SK-N-SH (cell line): ENCODE measurements around the gene FAM241A. TPM values are rescaled to one million over a fixed set of nuclear protein-coding genes. Genes with fewer than 3 reads are reported as not detected.

Source experiments
- CTCF ChIA-PET: fragments of 300-600, 350-600 bp; formaldehyde crosslinking; extraction: SDS; loops from one replicate; lab custom pipeline; 2021; lab: Yijun Ruan, JAX
- POLR2A ChIA-PET: fragments of 350-600 bp; sonication (Branson Sonifier 250); formaldehyde crosslinking; extraction: SDS; loops from one replicate; lab custom pipeline; 2020; ENCODE audit warnings: antibody characterized with exemption, inconsistent platforms; lab: Yijun Ruan, JAX
- DNase-seq: peaks from one replicate; pipeline ENCODE4 v3.0.0; 2012
- H2AFZ ChIP-seq: fragments of 200-600 bp; sonication (generic); 2 replicates; pipeline ENCODE4 v1.8.1; 2016; ENCODE audit warnings: antibody characterized with exemption, mild to moderate bottlenecking, low read depth
- H3F3A ChIP-seq: fragments of 200-600 bp; sonication (generic); replicated peaks from 2 replicates; pipeline ENCODE3; 2016; ENCODE audit warnings: antibody characterized with exemption, mild to moderate bottlenecking; ENCODE audit not compliant: insufficient read depth
- H3K27ac ChIP-seq, 2 experiments: fragments of 200-500 bp in 1 of 2; fragments of 200-600 bp in 1 of 2; sonication (Bioruptor generic) in 1 of 2; sonication (generic), shearing (Covaris generic) in 1 of 2; 2 replicates each; pipeline versions ENCODE4 v1.5.1 to v1.6.1; 2014 to 2016; ENCODE audit warnings: low read depth in 2 of 2, inconsistent platforms in 1 of 2, low read length in 1 of 2, mild to moderate bottlenecking in 1 of 2, mixed read lengths in 1 of 2
- H3K27me3 ChIP-seq: fragments of 200-600 bp; sonication (generic), shearing (Covaris generic); 2 replicates; pipeline ENCODE4 v1.6.1; 2016; ENCODE audit warnings: mixed run types; ENCODE audit not compliant: insufficient read depth
- H3K36me3 ChIP-seq, 2 experiments: fragments of 200-500 bp in 1 of 2; fragments of 200-600 bp in 1 of 2; sonication (Bioruptor generic) in 1 of 2; sonication (generic) in 1 of 2; replicated peaks in 1 of 2; 2 replicates each; pipeline versions ENCODE3 to v1.5.1; 2014 to 2016; ENCODE audit warnings: low read length in 1 of 2, mild to moderate bottlenecking in 1 of 2; ENCODE audit not compliant: insufficient read depth in 2 of 2, control insufficient read depth in 1 of 2
- H3K4me1 ChIP-seq, 2 experiments: fragments of 200-500 bp in 1 of 2; fragments of 200-600 bp in 1 of 2; sonication (Bioruptor generic) in 1 of 2; sonication (generic), shearing (Covaris generic) in 1 of 2; 2 replicates each; pipeline versions ENCODE4 v1.5.1 to v1.6.1; 2014 to 2016; ENCODE audit warnings: low read depth in 1 of 2, low read length in 1 of 2, mixed run types in 1 of 2; ENCODE audit not compliant: insufficient read depth in 2 of 2, control insufficient read depth in 1 of 2
- H3K4me2 ChIP-seq: fragments of 200-600 bp; sonication (generic), shearing (Covaris generic); 2 replicates; pipeline ENCODE4 v1.6.1; 2017; ENCODE audit warnings: mixed run types
- H3K4me3 ChIP-seq, 2 experiments: fragments of 200-500 bp in 1 of 2; fragments of 200-600 bp in 1 of 2; sonication (Bioruptor generic) in 1 of 2; sonication (generic), shearing (Covaris generic) in 1 of 2; 2 replicates each; pipeline versions ENCODE4 v1.5.1 to v1.8.1; 2014 to 2016; ENCODE audit warnings: low read depth in 2 of 2, inconsistent platforms in 1 of 2, low read length in 1 of 2, mild to moderate bottlenecking in 1 of 2, mixed read lengths in 1 of 2, moderate library complexity in 1 of 2
- H3K79me2 ChIP-seq: fragments of 200-600 bp; sonication (generic); 2 replicates; pipeline ENCODE4 v1.8.1; 2017; ENCODE audit warnings: mild to moderate bottlenecking; ENCODE audit not compliant: insufficient read depth
- H3K9ac ChIP-seq: fragments of 200-600 bp; sonication (generic); 2 replicates; pipeline ENCODE4 v1.6.1; 2017; ENCODE audit warnings: mixed run types
- H3K9me2 ChIP-seq: fragments of 200-600 bp; sonication (generic); 2 replicates; pipeline ENCODE4 v1.6.1; 2017; ENCODE audit warnings: mixed run types
- H3K9me3 ChIP-seq: fragments of 200-600 bp; sonication (generic); 2 replicates; pipeline ENCODE4 v1.6.1; 2017; ENCODE audit warnings: mixed run types, mild to moderate bottlenecking, moderate library complexity
- H4K20me1 ChIP-seq: fragments of 200-600 bp; sonication (generic); 2 replicates; pipeline ENCODE4 v1.6.1; 2017; ENCODE audit warnings: mild to moderate bottlenecking, mixed run types; ENCODE audit not compliant: insufficient read depth
- CHD2 ChIP-seq: fragments of 150-350 bp; IDR thresholded peaks from 2 replicates; pipeline ENCODE4 v1.6.1; 2018; ENCODE audit warnings: low read length; ENCODE audit not compliant: partially characterized antibody
- ELF1 ChIP-seq: IDR thresholded peaks from 2 replicates; pipeline ENCODE4 v1.4.0; 2012
- EP300 ChIP-seq, 2 experiments: IDR thresholded peaks; 2 replicates each; pipeline versions ENCODE4 v1.4.0 to v1.6.1; 2012; ENCODE audit warnings: borderline replicate concordance in 1 of 2, low read depth in 1 of 2, low read length in 1 of 2
- FOXM1 ChIP-seq: IDR thresholded peaks from 2 replicates; pipeline ENCODE4 v1.4.0; 2012; ENCODE audit warnings: low read depth, mild to moderate bottlenecking
- GABPA ChIP-seq: IDR thresholded peaks from 2 replicates; pipeline ENCODE4 v1.4.0; 2012; ENCODE audit warnings: low read depth, mild to moderate bottlenecking
- GATA2 ChIP-seq: sonication (generic); formaldehyde crosslinking; IDR thresholded peaks from 2 replicates; pipeline ENCODE4 v1.5.0; 2020; ENCODE audit warnings: mild to moderate bottlenecking, missing genetic modification reagents
- MXI1 ChIP-seq: IDR thresholded peaks from 2 replicates; pipeline ENCODE4 v1.6.1; 2012; ENCODE audit warnings: mild to moderate bottlenecking, low read depth, low read length, improper control_type of control experiment
- POLR2AphosphoS5 ChIP-seq: IDR thresholded peaks from 2 replicates; pipeline ENCODE4 v1.6.1; 2012; ENCODE audit warnings: low read depth, low read length
- RAD21 ChIP-seq: IDR thresholded peaks from 2 replicates; pipeline ENCODE4 v1.6.1; 2012; ENCODE audit warnings: mild to moderate bottlenecking, low read length
- SIN3A ChIP-seq: IDR thresholded peaks from 2 replicates; pipeline ENCODE4 v1.6.1; 2012; ENCODE audit warnings: low read depth, mild to moderate bottlenecking, low read length, moderate library complexity, borderline replicate concordance
- TAF1 ChIP-seq: IDR thresholded peaks from 2 replicates; pipeline ENCODE4 v1.6.1; 2012; ENCODE audit warnings: low read depth, mild to moderate bottlenecking, low read length, moderate library complexity, borderline replicate concordance
- TCF12 ChIP-seq: IDR thresholded peaks from 2 replicates; pipeline ENCODE4 v1.4.0; 2012
- TEAD4 ChIP-seq: IDR thresholded peaks from 2 replicates; pipeline ENCODE4 v1.4.0; 2012; ENCODE audit warnings: mild to moderate bottlenecking, borderline replicate concordance; ENCODE audit not compliant: insufficient read depth
- WGBS: methylation state at CpG from one replicate; pipeline ENCODE4 v1.1.6; 2017; ENCODE audit warnings: low lambda C conversion rate; 5-methylcytosine and 5-hydroxymethylcytosine counted together
- polyA plus RNA-seq, 3 experiments: library from polyadenylated mRNA; depleted of rRNA; stranded (reverse); fragments of >200 nt; gene quantifications; 2 replicates each; pipeline ENCODE4 v1.2.3, GENCODE V29; 2012
- TF ChIP-seq, protein P1 (sequence below): fragments of 200-600 bp; sonication (generic); IDR thresholded peaks from 2 replicates; pipeline ENCODE4 v1.6.1; 2017; ENCODE audit warnings: antibody characterized with exemption, mild to moderate bottlenecking, moderate library complexity
- TF ChIP-seq, protein P2 (sequence below): IDR thresholded peaks from 2 replicates; pipeline ENCODE4 v1.4.0; 2012; ENCODE audit warnings: low read depth
- TF ChIP-seq, protein P3 (sequence below): fragments of 150-350 bp; IDR thresholded peaks from 2 replicates; pipeline ENCODE4 v1.6.1; 2016; ENCODE audit warnings: mild to moderate bottlenecking, low read depth, low read length
- TF ChIP-seq, protein P4 (sequence below): IDR thresholded peaks from 2 replicates; pipeline ENCODE4 v1.4.0; 2012; ENCODE audit warnings: low read depth, borderline replicate concordance
- TF ChIP-seq, protein P5 (sequence below): IDR thresholded peaks from 2 replicates; pipeline ENCODE4 v1.6.1; 2012; ENCODE audit warnings: mild to moderate bottlenecking, low read depth, low read length, moderate library complexity

Gene FAM241A
- polyA plus RNA-seq, 1 of the 3 experiments (the other 2 are of a cell fraction) = 0.44 TPM

DNA sequence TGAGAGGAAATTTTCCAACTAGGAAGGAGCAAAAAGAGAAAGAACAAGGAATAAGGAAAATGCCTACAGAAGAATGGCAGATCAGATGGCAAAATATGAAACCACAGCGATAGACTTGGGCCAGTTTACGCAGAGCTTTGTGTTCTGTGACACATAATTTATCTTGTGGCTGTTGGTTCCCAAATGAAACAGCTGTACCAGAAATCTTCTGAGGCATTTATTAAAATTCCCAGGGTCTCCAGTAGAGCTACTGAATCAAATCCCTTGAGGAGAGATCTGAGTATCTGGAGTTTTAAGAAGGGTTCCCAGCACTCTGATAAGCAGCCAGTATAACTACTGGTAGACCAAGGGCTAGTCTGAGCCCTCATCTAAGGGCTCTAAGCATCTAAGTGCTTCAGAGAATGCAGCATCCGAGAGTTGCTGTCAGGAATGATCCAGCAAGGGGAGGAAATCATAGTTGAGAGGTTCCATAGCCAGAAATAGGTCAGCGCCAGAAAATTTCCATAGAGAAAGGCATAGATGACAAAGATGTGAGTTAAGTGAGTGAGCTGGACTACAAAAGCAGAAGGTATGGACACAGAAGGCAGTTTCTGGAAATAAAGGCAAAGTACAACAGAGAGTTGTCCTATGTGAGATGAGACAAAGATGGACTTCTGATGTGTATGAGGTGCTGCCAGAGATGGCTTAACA lies 46.3 kb upstream of the FAM241A start (continued):
- TF ChIP-seq, protein P1, sequence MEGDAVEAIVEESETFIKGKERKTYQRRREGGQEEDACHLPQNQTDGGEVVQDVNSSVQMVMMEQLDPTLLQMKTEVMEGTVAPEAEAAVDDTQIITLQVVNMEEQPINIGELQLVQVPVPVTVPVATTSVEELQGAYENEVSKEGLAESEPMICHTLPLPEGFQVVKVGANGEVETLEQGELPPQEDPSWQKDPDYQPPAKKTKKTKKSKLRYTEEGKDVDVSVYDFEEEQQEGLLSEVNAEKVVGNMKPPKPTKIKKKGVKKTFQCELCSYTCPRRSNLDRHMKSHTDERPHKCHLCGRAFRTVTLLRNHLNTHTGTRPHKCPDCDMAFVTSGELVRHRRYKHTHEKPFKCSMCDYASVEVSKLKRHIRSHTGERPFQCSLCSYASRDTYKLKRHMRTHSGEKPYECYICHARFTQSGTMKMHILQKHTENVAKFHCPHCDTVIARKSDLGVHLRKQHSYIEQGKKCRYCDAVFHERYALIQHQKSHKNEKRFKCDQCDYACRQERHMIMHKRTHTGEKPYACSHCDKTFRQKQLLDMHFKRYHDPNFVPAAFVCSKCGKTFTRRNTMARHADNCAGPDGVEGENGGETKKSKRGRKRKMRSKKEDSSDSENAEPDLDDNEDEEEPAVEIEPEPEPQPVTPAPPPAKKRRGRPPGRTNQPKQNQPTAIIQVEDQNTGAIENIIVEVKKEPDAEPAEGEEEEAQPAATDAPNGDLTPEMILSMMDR = no peak
- TF ChIP-seq GATA2 (no peak), FOXM1 (no peak), TCF12 (no peak), CHD2 (no peak), ELF1 (no peak), GABPA (no peak), EP300 (IDR thresholded peaks at IDR 0.05; ENCODE audit: borderline replicate concordance in 1 of 2, low read depth in 1 of 2, low read length in 1 of 2) (no peak)
- TF ChIP-seq, protein P2, sequence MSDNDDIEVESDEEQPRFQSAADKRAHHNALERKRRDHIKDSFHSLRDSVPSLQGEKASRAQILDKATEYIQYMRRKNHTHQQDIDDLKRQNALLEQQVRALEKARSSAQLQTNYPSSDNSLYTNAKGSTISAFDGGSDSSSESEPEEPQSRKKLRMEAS = no peak
- TF ChIP-seq, protein P3, sequence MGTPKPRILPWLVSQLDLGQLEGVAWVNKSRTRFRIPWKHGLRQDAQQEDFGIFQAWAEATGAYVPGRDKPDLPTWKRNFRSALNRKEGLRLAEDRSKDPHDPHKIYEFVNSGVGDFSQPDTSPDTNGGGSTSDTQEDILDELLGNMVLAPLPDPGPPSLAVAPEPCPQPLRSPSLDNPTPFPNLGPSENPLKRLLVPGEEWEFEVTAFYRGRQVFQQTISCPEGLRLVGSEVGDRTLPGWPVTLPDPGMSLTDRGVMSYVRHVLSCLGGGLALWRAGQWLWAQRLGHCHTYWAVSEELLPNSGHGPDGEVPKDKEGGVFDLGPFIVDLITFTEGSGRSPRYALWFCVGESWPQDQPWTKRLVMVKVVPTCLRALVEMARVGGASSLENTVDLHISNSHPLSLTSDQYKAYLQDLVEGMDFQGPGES = no peak

DNA sequence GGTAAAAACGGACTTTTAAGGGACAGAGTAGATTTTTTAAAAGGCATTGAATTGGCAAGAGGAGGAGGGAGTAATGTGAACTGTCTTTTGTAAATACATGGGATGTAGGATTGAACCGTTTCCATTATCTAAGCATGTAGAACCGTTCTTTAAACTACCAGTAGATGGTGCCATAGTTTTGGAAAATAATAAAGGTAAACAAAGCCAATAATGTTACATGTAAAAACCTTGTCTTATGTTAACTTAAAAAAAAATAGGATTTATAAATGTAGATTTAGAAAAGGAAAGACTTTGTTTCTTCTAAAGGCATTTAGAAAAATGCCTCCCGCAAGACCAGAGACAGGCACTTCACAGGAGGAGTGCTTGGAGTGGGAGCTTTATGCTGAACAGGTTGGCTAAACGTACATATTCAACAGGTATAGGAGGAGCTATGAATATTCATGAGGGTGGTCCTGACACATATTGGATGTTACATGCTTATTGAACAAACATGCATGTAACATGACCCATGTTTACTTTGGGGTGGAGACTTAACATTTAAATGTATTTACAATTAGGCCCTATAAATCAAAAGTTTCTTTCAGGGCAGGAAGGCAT lies 45.5 kb upstream of the FAM241A start:
- no peak overlapping the region for H3K9ac ChIP-seq
- POLR2A ChIA-PET = no interaction called here
- no peak overlapping the region for H3K4me3 ChIP-seq
- H3K9me2 ChIP-seq = no peaks in the 10 kb centered on the region
- no peak overlapping the region for H3K27ac ChIP-seq
- H3K36me3 ChIP-seq = no peaks in the 10 kb centered on the region
- H3K27me3 ChIP-seq = no peaks in the 10 kb centered on the region
- H3K4me1 ChIP-seq = no peaks in the 10 kb centered on the region
- H3F3A ChIP-seq = no peaks in the 10 kb centered on the region
- no peaks in the 10 kb centered on the region for H4K20me1 ChIP-seq
- peak overlapping the region; percentile 33; the same call in 1 of the 2 replicates for H2AFZ ChIP-seq
- H3K9me3 ChIP-seq = no peaks in the 10 kb centered on the region
- no peaks in the 10 kb centered on the region for H3K79me2 ChIP-seq
- CTCF ChIA-PET = interaction anchor here (0.6 to 6.1 kb wide), 46 partner anchors 9 to 1586 kb away, joined by 3 to 74 read pairs (median 4); partner anchors contain the start of genes AP1AR and FAM241A
- no peak overlapping the region for H3K4me2 ChIP-seq
- peak; percentile 52 for DNase-seq
- WGBS = 23% methylated on average over 5 of the region's 5 CpGs
- TF ChIP-seq, protein P4, sequence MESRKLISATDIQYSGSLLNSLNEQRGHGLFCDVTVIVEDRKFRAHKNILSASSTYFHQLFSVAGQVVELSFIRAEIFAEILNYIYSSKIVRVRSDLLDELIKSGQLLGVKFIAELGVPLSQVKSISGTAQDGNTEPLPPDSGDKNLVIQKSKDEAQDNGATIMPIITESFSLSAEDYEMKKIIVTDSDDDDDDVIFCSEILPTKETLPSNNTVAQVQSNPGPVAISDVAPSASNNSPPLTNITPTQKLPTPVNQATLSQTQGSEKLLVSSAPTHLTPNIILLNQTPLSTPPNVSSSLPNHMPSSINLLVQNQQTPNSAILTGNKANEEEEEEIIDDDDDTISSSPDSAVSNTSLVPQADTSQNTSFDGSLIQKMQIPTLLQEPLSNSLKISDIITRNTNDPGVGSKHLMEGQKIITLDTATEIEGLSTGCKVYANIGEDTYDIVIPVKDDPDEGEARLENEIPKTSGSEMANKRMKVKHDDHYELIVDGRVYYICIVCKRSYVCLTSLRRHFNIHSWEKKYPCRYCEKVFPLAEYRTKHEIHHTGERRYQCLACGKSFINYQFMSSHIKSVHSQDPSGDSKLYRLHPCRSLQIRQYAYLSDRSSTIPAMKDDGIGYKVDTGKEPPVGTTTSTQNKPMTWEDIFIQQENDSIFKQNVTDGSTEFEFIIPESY = no peak
- TF ChIP-seq SIN3A = no peak
- TF ChIP-seq RAD21 = peak; percentile 82
- TF ChIP-seq TEAD4 = no peak
- no peak for TF ChIP-seq MXI1
- TF ChIP-seq, protein P2 = no peak
- TF ChIP-seq, protein P1 = peak; percentile 81
- TF ChIP-seq, protein P5, sequence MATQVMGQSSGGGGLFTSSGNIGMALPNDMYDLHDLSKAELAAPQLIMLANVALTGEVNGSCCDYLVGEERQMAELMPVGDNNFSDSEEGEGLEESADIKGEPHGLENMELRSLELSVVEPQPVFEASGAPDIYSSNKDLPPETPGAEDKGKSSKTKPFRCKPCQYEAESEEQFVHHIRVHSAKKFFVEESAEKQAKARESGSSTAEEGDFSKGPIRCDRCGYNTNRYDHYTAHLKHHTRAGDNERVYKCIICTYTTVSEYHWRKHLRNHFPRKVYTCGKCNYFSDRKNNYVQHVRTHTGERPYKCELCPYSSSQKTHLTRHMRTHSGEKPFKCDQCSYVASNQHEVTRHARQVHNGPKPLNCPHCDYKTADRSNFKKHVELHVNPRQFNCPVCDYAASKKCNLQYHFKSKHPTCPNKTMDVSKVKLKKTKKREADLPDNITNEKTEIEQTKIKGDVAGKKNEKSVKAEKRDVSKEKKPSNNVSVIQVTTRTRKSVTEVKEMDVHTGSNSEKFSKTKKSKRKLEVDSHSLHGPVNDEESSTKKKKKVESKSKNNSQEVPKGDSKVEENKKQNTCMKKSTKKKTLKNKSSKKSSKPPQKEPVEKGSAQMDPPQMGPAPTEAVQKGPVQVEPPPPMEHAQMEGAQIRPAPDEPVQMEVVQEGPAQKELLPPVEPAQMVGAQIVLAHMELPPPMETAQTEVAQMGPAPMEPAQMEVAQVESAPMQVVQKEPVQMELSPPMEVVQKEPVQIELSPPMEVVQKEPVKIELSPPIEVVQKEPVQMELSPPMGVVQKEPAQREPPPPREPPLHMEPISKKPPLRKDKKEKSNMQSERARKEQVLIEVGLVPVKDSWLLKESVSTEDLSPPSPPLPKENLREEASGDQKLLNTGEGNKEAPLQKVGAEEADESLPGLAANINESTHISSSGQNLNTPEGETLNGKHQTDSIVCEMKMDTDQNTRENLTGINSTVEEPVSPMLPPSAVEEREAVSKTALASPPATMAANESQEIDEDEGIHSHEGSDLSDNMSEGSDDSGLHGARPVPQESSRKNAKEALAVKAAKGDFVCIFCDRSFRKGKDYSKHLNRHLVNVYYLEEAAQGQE = no peak
- TF ChIP-seq TAF1 = no peak
- TF ChIP-seq POLR2AphosphoS5 = no peak
